Astrocyte (in vitro differentiated cells and primary cell): ENCODE results near the gene SLC13A5. TPM values are rescaled to one million over a fixed set of nuclear protein-coding genes. Genes with fewer than 3 reads are reported as not detected.

Source experiments
- DNase-seq: peaks from one replicate; pipeline ENCODE4 v3.0.0-alpha.2; 2010; ENCODE audit warnings: low read depth
- FAIRE-seq: peaks from 2 replicates; lab custom pipeline; 2011; peaks lifted over from hg19 to GRCh38; lab: Jason Lieb, UNC
- H2AFZ ChIP-seq: 2 replicates; pipeline ENCODE4 v1.6.0; 2012; ENCODE audit warnings: low read depth, low read length, inconsistent platforms
- H3K27ac ChIP-seq: 2 replicates; pipeline ENCODE4 v1.5.1; 2011; ENCODE audit warnings: low read depth, low read length, inconsistent platforms
- H3K27me3 ChIP-seq: 2 replicates; pipeline ENCODE4 v1.6.0; 2011; ENCODE audit warnings: low read length, inconsistent platforms; ENCODE audit not compliant: insufficient read depth
- H3K36me3 ChIP-seq: 2 replicates; pipeline ENCODE4 v1.5.1; 2011; ENCODE audit warnings: low read length, inconsistent platforms; ENCODE audit not compliant: insufficient read depth
- H3K4me1 ChIP-seq: 2 replicates; pipeline ENCODE4 v1.5.1; 2011; ENCODE audit warnings: low read length, inconsistent platforms; ENCODE audit not compliant: insufficient read depth
- H3K4me2 ChIP-seq: 2 replicates; pipeline ENCODE4 v1.6.0; 2012; ENCODE audit warnings: low read length, inconsistent platforms
- H3K4me3 ChIP-seq: 2 replicates; pipeline ENCODE4 v1.5.1; 2011; ENCODE audit warnings: low read depth, mild to moderate bottlenecking, low read length, inconsistent platforms; ENCODE audit not compliant: insufficient read depth
- H3K79me2 ChIP-seq: 2 replicates; pipeline ENCODE4 v1.6.0; 2012; ENCODE audit warnings: mild to moderate bottlenecking, low read length, inconsistent platforms; ENCODE audit not compliant: insufficient read depth
- H3K9ac ChIP-seq: 2 replicates; pipeline ENCODE4 v1.6.0; 2012; ENCODE audit warnings: mild to moderate bottlenecking, low read length, inconsistent platforms
- H3K9me3 ChIP-seq: 2 replicates; pipeline ENCODE4 v1.5.1; 2012; ENCODE audit warnings: low read depth, mild to moderate bottlenecking, low read length, inconsistent platforms; ENCODE audit not compliant: insufficient read depth
- H4K20me1 ChIP-seq: 2 replicates; pipeline ENCODE4 v1.6.0; 2012; ENCODE audit warnings: low read length, inconsistent platforms; ENCODE audit not compliant: insufficient read depth
- H3K27ac Mint-ChIP-seq: one replicate; pipeline ENCODE4 v1.8.0; 2021; ENCODE audit warnings: mild to moderate bottlenecking, mixed read lengths; ENCODE audit not compliant: unreplicated experiment
- H3K27me3 Mint-ChIP-seq: one replicate; pipeline ENCODE4 v1.8.0; 2021; ENCODE audit warnings: low read depth, mixed read lengths; ENCODE audit not compliant: unreplicated experiment
- H3K36me3 Mint-ChIP-seq: one replicate; pipeline ENCODE4 v1.8.0; 2021; ENCODE audit warnings: low read depth, mixed read lengths; ENCODE audit not compliant: unreplicated experiment
- H3K4me1 Mint-ChIP-seq: one replicate; pipeline ENCODE4 v1.8.0; 2021; ENCODE audit warnings: low read depth, mixed read lengths; ENCODE audit not compliant: unreplicated experiment
- H3K4me3 Mint-ChIP-seq: one replicate; pipeline ENCODE4 v1.8.0; 2021; ENCODE audit warnings: mild to moderate bottlenecking, moderate library complexity, mixed read lengths; ENCODE audit not compliant: unreplicated experiment
- H3K9me3 Mint-ChIP-seq: one replicate; pipeline ENCODE4 v1.8.0; 2021; ENCODE audit warnings: mild to moderate bottlenecking, mixed read lengths; ENCODE audit not compliant: unreplicated experiment
- CTCF ChIP-seq: IDR thresholded peaks from 2 replicates; pipeline ENCODE4 v1.5.1; 2011; ENCODE audit warnings: low read depth, mild to moderate bottlenecking, inconsistent platforms, low read length, moderate library complexity; ENCODE audit not compliant: insufficient read depth
- EZH2 ChIP-seq: IDR thresholded peaks from 2 replicates; pipeline ENCODE4 v1.6.1; 2012; ENCODE audit warnings: mild to moderate bottlenecking, low read length, inconsistent platforms; ENCODE audit not compliant: insufficient read depth
- total RNA-seq: library from RNA; stranded (reverse); gene quantifications from 2 replicates; pipeline ENCODE4 v1.2.1, GENCODE V29; 2021

Gene SLC13A5
- total RNA-seq, 1 donor from 2014 or later, result 6.9 TPM

- Mint-ChIP-seq H3K4me1 (peaks cover 22% of the 10 kb centered on the region), H3K9me3 (peaks cover 2% of the 10 kb centered on the region), H3K36me3 (peaks cover 5% of the 10 kb centered on the region), H3K4me3 (peak within 1 kb of the TSS; percentile 100), H3K27ac (peak within 1 kb of the TSS; percentile 100), H3K27me3 (peaks cover 19% of the 10 kb centered on the region)
- Histone ChIP-seq H3K27me3 (peaks cover 28% of the 10 kb centered on the region), H3K4me1 (peaks cover 30% of the 10 kb centered on the region), H3K4me3 (peak within 1 kb of the TSS; percentile 100), H4K20me1 (peaks cover 33% of the 10 kb centered on the region), H3K9ac (peak within 1 kb of the TSS; percentile 99), H2AFZ (peak within 1 kb of the TSS; percentile 97), H3K4me2 (peak within 1 kb of the TSS; percentile 99), H3K9me3 (peaks cover 5% of the 10 kb centered on the region), H3K36me3 (peaks cover 9% of the 10 kb centered on the region), H3K27ac (peak within 1 kb of the TSS; percentile 95), H3K79me2 (peaks cover 40% of the 10 kb centered on the region)
- TF ChIP-seq EZH2 (no peak), CTCF (no peak)
- FAIRE-seq (no peak), DNase-seq (peak; percentile 72)
Observed at GRCh38 chr17:6651354-6651918, 61.7 kb downstream of the SLC13A5 start, which contains the start of the genes C17orf100 and MED31. C17orf100 (plus strand) TSS chr17:6651762; CDS start chr17:6651914, 152 bp downstream. MED31 (minus strand) TSS chr17:6651605; CDS start chr17:6651528, 77 bp downstream.

- no peak overlapping the region for H3K27ac Mint-ChIP-seq
- Histone ChIP-seq H4K20me1 (peaks cover 54% of the 10 kb centered on the region), H3K27ac (no peak overlapping the region), H3K9ac (no peak overlapping the region), H3K9me3 (peaks cover 5% of the 10 kb centered on the region), H3K4me1 (peaks cover 22% of the 10 kb centered on the region), H3K4me2 (no peak overlapping the region), H3K4me3 (no peak overlapping the region), H3K36me3 (peaks cover 14% of the 10 kb centered on the region), H2AFZ (no peak overlapping the region), H3K79me2 (peaks cover 49% of the 10 kb centered on the region), H3K27me3 (peaks cover 7% of the 10 kb centered on the region)
- FAIRE-seq (no peak), DNase-seq (no peak)
- TF ChIP-seq CTCF (no peak), EZH2 (no peak)
- no peak overlapping the region for H3K4me3 Mint-ChIP-seq
- H3K9me3 Mint-ChIP-seq, result no peaks in the 10 kb centered on the region
- H3K27me3 Mint-ChIP-seq, result peaks cover under 1% of the 10 kb centered on the region
- H3K36me3 Mint-ChIP-seq, result peaks cover 2% of the 10 kb centered on the region
- peaks cover 16% of the 10 kb centered on the region for H3K4me1 Mint-ChIP-seq
Observed at GRCh38 chr17:6648181-6648580, 65.0 kb downstream of the SLC13A5 start.
